Measurements from ENCODE around the gene ZYG11A. TPM values are rescaled to one million over a fixed set of nuclear protein-coding genes. Genes with fewer than 3 reads are reported as not detected.

The ZYG11A gene
- total and polyA plus RNA-seq, 2 of the 8 experiments (the other 6 are each of a cell fraction or from before 2014, with no cell fraction given): 0.89 to 2.6 TPM

DNA sequence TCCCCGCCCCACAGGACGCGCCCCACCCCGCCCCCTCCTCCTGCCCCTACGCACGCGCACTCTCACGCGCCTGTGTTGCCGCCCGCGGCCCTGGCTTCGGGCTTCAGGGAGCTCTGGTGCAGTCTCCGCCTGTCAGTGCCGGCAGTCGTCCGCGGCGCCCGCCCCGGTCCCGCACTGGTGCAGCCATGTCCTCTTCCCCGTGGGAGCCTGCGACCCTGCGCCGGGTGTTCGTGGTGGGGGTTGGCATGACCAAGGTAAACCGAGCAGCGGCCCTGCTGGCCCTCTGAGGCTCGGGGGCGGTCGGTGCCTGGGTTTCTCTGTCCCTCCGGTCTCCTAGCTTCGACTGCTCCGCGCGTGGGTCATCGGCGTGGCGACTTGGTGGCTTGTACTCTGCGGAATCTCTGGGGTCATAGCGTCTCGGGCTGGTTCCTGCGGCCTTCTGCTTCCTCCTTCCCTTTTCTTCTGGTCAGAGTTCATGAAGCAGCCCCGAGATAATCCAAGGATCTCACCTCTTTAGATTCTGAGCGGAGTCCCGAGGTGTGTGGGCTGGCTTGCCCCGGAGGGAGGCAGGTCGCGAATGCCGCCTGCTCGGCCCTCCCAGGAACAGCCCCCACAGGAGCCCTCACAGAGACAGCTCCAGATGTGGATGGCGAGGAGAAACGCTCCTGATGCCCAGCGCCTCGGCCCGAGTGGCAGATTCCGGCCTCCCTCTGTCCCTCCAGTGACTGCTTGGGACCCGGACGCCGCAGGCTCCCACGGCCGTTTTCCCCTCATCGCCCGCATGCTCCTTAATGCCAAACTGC, 84.9 kb downstream of the ZYG11A start, which contains the start of gene SCP2:
Gene SCP2, plus strand, starts transcription at position 65 of the 803 bp plus-strand sequence. Its CDS starts 121 bp downstream, at position 186.
- H4K8ac ChIP-seq (ENCODE audit: extremely low read depth, insufficient read depth, low read length): peak within 1 kb of the TSS; percentile 74; the same call in 1 of the 2 replicates
- DNase-seq (ENCODE audit: low read depth in 1 of 2, low spot score in 2 of 2) (peak in 1 of 2 experiments; percentile 85), FAIRE-seq (no peak)
- no peak within 1 kb of the TSS for H3K27ac ChIP-seq (ENCODE audit: low read depth, low read length)
- H3K4me3 ChIP-seq (ENCODE audit: extremely low read depth in 1 of 4, insufficient read depth in 2 of 4, low read depth in 3 of 4, low read length in 4 of 4): peak within 1 kb of the TSS; percentile 44 to 72 (median 72)
- no peak within 1 kb of the TSS for H4K5ac ChIP-seq (ENCODE audit: insufficient read length, low read depth, low read length)
- H3K23me2 ChIP-seq (ENCODE audit: low read depth, low read length): peaks cover 14% of the 10 kb centered on the region; the same call in 1 of the 2 replicates
- H3K4ac ChIP-seq (replicated peaks; ENCODE audit: insufficient read length, low read depth, low read length): no peak within 1 kb of the TSS
- peak within 1 kb of the TSS; percentile 34 for H3K18ac ChIP-seq (ENCODE audit: extremely low read depth, low read length)
- no peaks in the 10 kb centered on the region for H3K36me3 ChIP-seq (ENCODE audit: control insufficient read depth in 2 of 4, insufficient read depth in 4 of 4, low read length in 3 of 4)
- ChIA-PET CTCF (ENCODE audit: partially characterized antibody) (interaction anchor here (0.6 kb wide), 1 partner anchor 33 kb away, joined by 3 read pairs; no protein-coding TSS in a partner anchor), POLR2A (ENCODE audit: partially characterized antibody) (interaction anchor here (1.2 to 1.3 kb wide), 2 partner anchors 9 to 21 kb away, joined by 3 to 4 read pairs; no protein-coding TSS in a partner anchor)
- 6% methylated on average over 41 of the region's 65 CpGs; no CpG with 5 or more reads in 1 of the 2 experiments for WGBS, 2 experiments (ENCODE audit: extremely low coverage in 1 of 2, insufficient coverage in 1 of 2, insufficient read length in 1 of 2, insufficient replicate concordance in 2 of 2, low coverage in 1 of 2, low lambda C conversion rate in 2 of 2, missing lambda C conversion rate in 1 of 2)
- H4K91ac ChIP-seq (replicated peaks; ENCODE audit: insufficient read length, low read length): no peak within 1 kb of the TSS
- H2BK20ac ChIP-seq (ENCODE audit: low read length): no peak within 1 kb of the TSS
- no peak within 1 kb of the TSS for H3K23ac ChIP-seq (ENCODE audit: insufficient read length)
- no peak within 1 kb of the TSS for H2BK5ac ChIP-seq (ENCODE audit: low read depth, low read length)
- peaks cover 0 to 3% (median 2%) of the 10 kb centered on the region in 4 experiments; a peak in 2 of 7 replicates for H3K4me1 ChIP-seq (replicated peaks in 1 of 4; ENCODE audit: control insufficient read depth in 3 of 4, insufficient read depth in 4 of 4, low read length in 3 of 4)
- peak within 1 kb of the TSS; percentile 18; the same call in 1 of the 2 replicates for H2BK12ac ChIP-seq (ENCODE audit: low read depth, low read length)
- no peak within 1 kb of the TSS for H2AK5ac ChIP-seq (ENCODE audit: low read depth, low read length)
- no peaks in the 10 kb centered on the region for H3K79me2 ChIP-seq (ENCODE audit: control insufficient read depth in 1 of 2, insufficient read depth in 2 of 2, low read length in 2 of 2)
- H3K79me1 ChIP-seq (ENCODE audit: low read depth, low read length): no peaks in the 10 kb centered on the region
- no peak within 1 kb of the TSS for H3K56ac ChIP-seq (replicated peaks; ENCODE audit: insufficient read length, low read depth, low read length)
- peak within 1 kb of the TSS; percentile 95 for H2AFZ ChIP-seq (ENCODE audit: low read length)
- H2BK15ac ChIP-seq (ENCODE audit: low read length): peak within 1 kb of the TSS; percentile 36; the same call in 1 of the 2 replicates
- H4K20me1 ChIP-seq (replicated peaks in 1 of 2; ENCODE audit: control insufficient read depth in 1 of 2, insufficient read depth in 2 of 2, low read length in 2 of 2): no peaks in the 10 kb centered on the region
- no peak within 1 kb of the TSS for H3K14ac ChIP-seq (ENCODE audit: insufficient read length)
- no peak within 1 kb of the TSS for H2BK120ac ChIP-seq (replicated peaks; ENCODE audit: low read depth, low read length)
- peaks cover 9 to 32% (median 28%) of the 10 kb centered on the region in 4 experiments for H3K27me3 ChIP-seq (replicated peaks in 1 of 4; ENCODE audit: control insufficient read depth in 3 of 4, extremely low read depth in 1 of 4, insufficient read depth in 3 of 4, low read length in 3 of 4)
- H3K9me3 ChIP-seq (ENCODE audit: insufficient read depth in 2 of 2, low read depth in 1 of 2, low read length in 1 of 2): no peaks in the 10 kb centered on the region
- peak within 1 kb of the TSS in 3 of 4 experiments; percentile 9 to 42 (median 22); a peak in 4 of 7 replicates for H3K9ac ChIP-seq (replicated peaks in 1 of 4; ENCODE audit: extremely low read depth in 1 of 4, low read depth in 3 of 4, low read length in 3 of 4)
- peak within 1 kb of the TSS; percentile 84 to 96 for H3K4me2 ChIP-seq (ENCODE audit: insufficient read depth in 1 of 2, low read depth in 2 of 2, low read length in 2 of 2)
- TF ChIP-seq, protein P1, sequence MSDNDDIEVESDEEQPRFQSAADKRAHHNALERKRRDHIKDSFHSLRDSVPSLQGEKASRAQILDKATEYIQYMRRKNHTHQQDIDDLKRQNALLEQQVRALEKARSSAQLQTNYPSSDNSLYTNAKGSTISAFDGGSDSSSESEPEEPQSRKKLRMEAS (IDR thresholded peaks at IDR 0.05): peak; percentile 64
- TF ChIP-seq HDAC2 (IDR thresholded peaks at IDR 0.05; ENCODE audit: borderline replicate concordance in 1 of 2, low read depth in 2 of 2, low read length in 2 of 2) (peak in 1 of 2 experiments; percentile 55; a peak in 1 of 4 replicates), EZH2 (IDR thresholded peaks at IDR 0.05; ENCODE audit: low read depth, low read length, severe bottlenecking) (peak; percentile 77), SUZ12 (IDR thresholded peaks at IDR 0.05; ENCODE audit: low read length) (peak; percentile 84), KDM5A (IDR thresholded peaks at IDR 0.05; ENCODE audit: low read length) (no peak), GTF2F1 (IDR thresholded peaks at IDR 0.05; ENCODE audit: borderline replicate concordance, low read depth, low read length) (no peak), ASH2L (IDR thresholded peaks at IDR 0.05; ENCODE audit: low read length) (peak; percentile 28), NRF1 (IDR thresholded peaks at IDR 0.05; ENCODE audit: low read depth, low read length) (peak; percentile 28; the same call in 1 of the 2 replicates)
- TF ChIP-seq, protein P2, sequence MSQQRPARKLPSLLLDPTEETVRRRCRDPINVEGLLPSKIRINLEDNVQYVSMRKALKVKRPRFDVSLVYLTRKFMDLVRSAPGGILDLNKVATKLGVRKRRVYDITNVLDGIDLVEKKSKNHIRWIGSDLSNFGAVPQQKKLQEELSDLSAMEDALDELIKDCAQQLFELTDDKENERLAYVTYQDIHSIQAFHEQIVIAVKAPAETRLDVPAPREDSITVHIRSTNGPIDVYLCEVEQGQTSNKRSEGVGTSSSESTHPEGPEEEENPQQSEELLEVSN (IDR thresholded peaks at IDR 0.05): peak; percentile 43; the same call in 1 of the 2 replicates
